K562 (cell line): Measurements from ENCODE around the gene PRRT1. TPM values are rescaled to one million over a fixed set of nuclear protein-coding genes. Genes with fewer than 3 reads are reported as not detected.
A peak's percentile ranks its signal among the peaks of the same experiment; 100 is the strongest.

Source experiments
- ATAC-seq: fragments of 200-7000 bp; cut with Tn5 transposase; 3 replicates; pipeline ENCODE4 v1.9.1; 2020; ENCODE audit warnings: moderate library complexity
- BruUV-seq: library from RNA; stranded (reverse); fragments of 400-500 nt; replicated peaks from 2 replicates; lab custom pipeline; 2021; lab: Mats Ljungman, UMichigan
- CTCF ChIA-PET: fragments of 300-600 bp; formaldehyde crosslinking; extraction: SDS; loops from one replicate; lab custom pipeline; 2021; ENCODE audit warnings: low intra/inter-chr PET ratio; lab: Yijun Ruan, JAX
- POLR2A ChIA-PET: fragments of 300-600, 350-650 bp; sonication (Branson Sonifier 250); formaldehyde crosslinking; extraction: SDS; loops from one replicate; lab custom pipeline; 2021; ENCODE audit warnings: antibody characterized with exemption, inconsistent platforms; lab: Yijun Ruan, JAX
- DNase-seq, 4 experiments: peaks; one replicate each; pipeline versions ENCODE4 v3.0.0 to v3.0.0-alpha.2; 2011 to 2018; ENCODE audit warnings: low spot score in 3 of 4, mixed read lengths in 3 of 4; ENCODE audit errors: extremely low read depth in 1 of 4
- FAIRE-seq: peaks from 2 replicates; lab custom pipeline; 2011; peaks lifted over from hg19 to GRCh38; lab: Jason Lieb, UNC
- H2AFZ ChIP-seq: 2 replicates; pipeline ENCODE4 v1.6.0; 2011; ENCODE audit warnings: low read depth, low read length, control low read depth, inconsistent platforms
- H3K27ac ChIP-seq: fragments of 200-600 bp; 3 replicates; pipeline ENCODE4 v1.8.0; 2011; ENCODE audit warnings: low read depth, mild to moderate bottlenecking, control low read depth, inconsistent platforms, low read length, moderate library complexity, mixed read lengths; ENCODE audit errors: extremely low read depth
- H3K27me3 ChIP-seq, 2 experiments: fragments of 300-600 bp in 1 of 2; 2 replicates in 1 of 2; 3 replicates in 1 of 2; pipeline versions ENCODE4 v1.6.0 to v1.8.0; 2011; ENCODE audit warnings: inconsistent platforms in 2 of 2, low read length in 2 of 2, mild to moderate bottlenecking in 1 of 2, mixed read lengths in 1 of 2, moderate library complexity in 1 of 2; ENCODE audit not compliant: control insufficient read depth in 2 of 2, insufficient read depth in 2 of 2
- H3K36me3 ChIP-seq: fragments of 300-600 bp; 3 replicates; pipeline ENCODE4 v1.8.0; 2011; ENCODE audit warnings: mild to moderate bottlenecking, low read length, inconsistent platforms; ENCODE audit not compliant: control insufficient read depth, insufficient read depth
- H3K4me1 ChIP-seq, 2 experiments: fragments of 200-600 bp in 1 of 2; replicated peaks in 1 of 2; 2 replicates in 1 of 2; 3 replicates in 1 of 2; pipeline versions ENCODE4 v1.5.1 to v1.8.0; 2011; ENCODE audit warnings: inconsistent platforms in 2 of 2, low read length in 2 of 2, mild to moderate bottlenecking in 1 of 2, mixed read lengths in 1 of 2, moderate library complexity in 1 of 2; ENCODE audit not compliant: control insufficient read depth in 2 of 2, insufficient read depth in 2 of 2
- H3K4me2 ChIP-seq: 2 replicates; pipeline ENCODE4 v1.6.1; 2011; ENCODE audit warnings: low read length, control low read depth, inconsistent platforms, mixed read lengths; ENCODE audit not compliant: insufficient read depth
- H3K4me3 ChIP-seq: fragments of 200-600 bp; sonication (generic), shearing (Covaris generic); 2 replicates; pipeline ENCODE4 v1.5.1; 2016; ENCODE audit warnings: control low read depth, inconsistent platforms
- H3K79me2 ChIP-seq: fragments of 200-600 bp; 3 replicates; pipeline ENCODE4 v1.8.0; 2011; ENCODE audit warnings: low read length, inconsistent platforms; ENCODE audit not compliant: control insufficient read depth, insufficient read depth
- H3K9ac ChIP-seq, 2 experiments: 2 replicates each; pipeline versions ENCODE4 v1.6.0 to v1.6.1; 2011; ENCODE audit warnings: low read depth in 2 of 2, low read length in 2 of 2, control low read depth in 1 of 2, inconsistent platforms in 1 of 2, mild to moderate bottlenecking in 1 of 2, mixed read lengths in 1 of 2; ENCODE audit not compliant: insufficient read depth in 1 of 2
- H3K9me1 ChIP-seq: one replicate; pipeline ENCODE4 v1.6.0; 2011; ENCODE audit warnings: inconsistent platforms, mild to moderate bottlenecking, low read length, moderate library complexity; ENCODE audit not compliant: control insufficient read depth, insufficient read depth
- H3K9me3 ChIP-seq: replicated peaks from 2 replicates; pipeline ENCODE4 v1.5.1; 2011; ENCODE audit warnings: low read depth, low read length, inconsistent platforms; ENCODE audit not compliant: control insufficient read depth, insufficient read depth
- H4K20me1 ChIP-seq: replicated peaks from 2 replicates; pipeline ENCODE4 v1.6.1; 2011; ENCODE audit warnings: low read length, inconsistent platforms, mixed read lengths; ENCODE audit not compliant: control insufficient read depth, insufficient read depth
- AFF1 ChIP-seq, 2 experiments: fragments of 450-650 bp; IDR thresholded peaks; 2 replicates each; pipeline ENCODE4 v1.6.1; 2018; ENCODE audit warnings: mild to moderate bottlenecking in 2 of 2, low read depth in 1 of 2; ENCODE audit not compliant: partially characterized antibody in 2 of 2
- CHD4 ChIP-seq: fragments of 200-600 bp; sonication (generic); IDR thresholded peaks from 3 replicates; pipeline ENCODE4 v1.6.1; 2012; ENCODE audit warnings: low read depth, mild to moderate bottlenecking, mixed read lengths, low read length, inconsistent platforms; ENCODE audit not compliant: insufficient read depth, insufficient replicate concordance, poor library complexity, severe bottlenecking
- CTCF ChIP-seq, 3 experiments: IDR thresholded peaks in 2 of 3; conservative IDR thresholded peaks in 1 of 3; 2 replicates each; pipeline ENCODE4 v1.5.1; 2011 to 2012; ENCODE audit warnings: low read length in 3 of 3, mild to moderate bottlenecking in 3 of 3, control low read depth in 2 of 3, improper control_type of control experiment in 1 of 3, inconsistent platforms in 1 of 3, low read depth in 1 of 3, mixed read lengths in 1 of 3, moderate library complexity in 1 of 3; ENCODE audit not compliant: insufficient read depth in 2 of 3
- ETV1 ChIP-seq: fragments of 450-650 bp; conservative IDR thresholded peaks from 2 replicates; pipeline ENCODE4 v1.6.1; 2016; ENCODE audit warnings: missing genetic modification characterization, control low read depth, low read depth, missing compliant biosample characterization
- MYC ChIP-seq, 2 experiments: fragments of 250-450 bp in 1 of 2; sonication (Bioruptor Pico) in 1 of 2; IDR thresholded peaks; 2 replicates each; pipeline versions ENCODE4 v1.5.1 to v1.6.1; 2012 to 2021; ENCODE audit warnings: low read depth in 2 of 2, borderline replicate concordance in 1 of 2, improper control_type of control experiment in 1 of 2, low read length in 1 of 2, mild to moderate bottlenecking in 1 of 2, moderate library complexity in 1 of 2
- POLR2G ChIP-seq: fragments of 200-400 bp; formaldehyde crosslinking; IDR thresholded peaks from 2 replicates; pipeline ENCODE4 v1.6.1; 2017; ENCODE audit warnings: low read depth, mild to moderate bottlenecking, antibody characterized with exemption, low read length, moderate library complexity
- RBFOX2 ChIP-seq: fragments of 200-400 bp; formaldehyde crosslinking; IDR thresholded peaks from 2 replicates; pipeline ENCODE4 v1.6.1; 2017; ENCODE audit warnings: low read depth, mild to moderate bottlenecking, low read length, moderate library complexity
- ZNF280B ChIP-seq: fragments of 250-450 bp; sonication (Bioruptor Pico); IDR thresholded peaks from 2 replicates; pipeline ENCODE4 v1.5.1; 2021; ENCODE audit warnings: mild to moderate bottlenecking
- WGBS: fragments of 100-300 bp; shearing (Covaris generic); methylation state at CpG from one replicate; pipeline ENCODE4 v1.1.6; 2016; ENCODE audit warnings: low coverage, mixed read lengths; ENCODE audit not compliant: insufficient coverage; ENCODE audit errors: missing lambda C conversion rate; 5-methylcytosine and 5-hydroxymethylcytosine counted together
- in situ Hi-C: fragments of 300-500 bp; cut with MboI; formaldehyde crosslinking; loops from 4 replicates; pipeline ENCODE4 v1.15.0; 2018; ENCODE audit warnings: inconsistent platforms, mixed read lengths
- intact Hi-C: fragments of 100-400 bp; cut with micrococcal nuclease; formaldehyde crosslinking; loops from 2 replicates; pipeline ENCODE4 v1.14.2; 2022
- polyA plus RNA-seq, 8 experiments: library from polyadenylated mRNA; depleted of rRNA in 4 of 8; stranded (reverse) in 5 of 8; unstranded in 3 of 8; fragments of >200 nt; fragmentation: Nextera tagmentation in 2 of 8; fragmentation: Illumina TruSeq in 1 of 8; extraction: Ambion mirVana in 2 of 8; extraction: Trizol in 1 of 8; gene quantifications; 2 replicates each; pipeline versions ENCODE4 v1.2.1 to v1.2.3, GENCODE V29; 2011 to 2014; ENCODE audit warnings: inconsistent platforms in 1 of 8, missing spikeins in 1 of 8
- total RNA-seq, 7 experiments: library from RNA; depleted of rRNA in 6 of 7; stranded (reverse); fragments of >200 nt in 6 of 7; fragmentation: Illumina TruSeq in 2 of 7; extraction: Trizol in 2 of 7; gene quantifications; 2 replicates each; pipeline versions ENCODE4 v1.2.1 to v1.2.3, GENCODE V29; 2011 to 2021; ENCODE audit warnings: low replicate concordance in 1 of 7

The PRRT1 gene
- total and polyA plus RNA-seq, 9 of the 15 experiments (the other 6 are each of a cell fraction or from before 2014, with no cell fraction given), result 0.14 to 3.5 (median 0.41) TPM

- TF ChIP-seq AFF1 (IDR thresholded peaks at IDR 0.05; ENCODE audit: low read depth in 1 of 2, partially characterized antibody in 2 of 2), result peak in 1 of 2 experiments; percentile 12
- no peak; the same call in 1 of the 2 replicates for TF ChIP-seq MYC (IDR thresholded peaks at IDR 0.05; ENCODE audit: low read depth, low read length)
- TF ChIP-seq MYC (CRISPR knock-in tag; IDR thresholded peaks at IDR 0.05; ENCODE audit: borderline replicate concordance, low read depth), result peak; percentile 69; the same call in 1 of the 2 replicates
These were observed 32.7 kb downstream of the PRRT1 start (continued) for GRCh38 chr6:32118782-32119628.

GRCh38 chr6:32117461-32117860 lies 34.3 kb downstream of the PRRT1 start:
- Histone ChIP-seq H3K27ac (no peak overlapping the region), H3K4me3 (no peak overlapping the region), H4K20me1 (no peaks in the 10 kb centered on the region), H3K4me1 (peaks cover 7 to 12% of the 10 kb centered on the region in 2 experiments; a peak in 4 of 5 replicates), H3K4me2 (no peak overlapping the region), H2AFZ (no peak overlapping the region), H3K36me3 (peaks cover 60% of the 10 kb centered on the region), H3K79me2 (no peaks in the 10 kb centered on the region), H3K27me3 (no peaks in the 10 kb centered on the region), H3K9ac (peak overlapping the region in 1 of 2 experiments; percentile 24; a peak in 1 of 4 replicates), H3K9me1 (peaks cover 3% of the 10 kb centered on the region), H3K9me3 (no peaks in the 10 kb centered on the region)
- CTCF ChIA-PET, result interaction anchor here (0.8 to 1.9 kb wide), 3 partner anchors 30 to 77 kb away, joined by 3 to 8 read pairs (median 6); no protein-coding TSS in a partner anchor
- BruUV-seq, result no TSS peak
- ATAC-seq (no peak), FAIRE-seq (no peak), DNase-seq (no peak)
- WGBS, result 91% methylated on average over 9 of the region's 9 CpGs
- intact Hi-C loops, result loop anchor here (5.0 to 10.0 kb wide), 3 partner anchors 50 to 297 kb away; partner anchors contain the start of gene ZBTB12
- in situ Hi-C loops, result no loop called here
- POLR2A ChIA-PET, result interaction anchor here (0.6 to 4.6 kb wide), 7 partner anchors 8 to 280 kb away, joined by 3 to 25 read pairs (median 4); partner anchors contain the start of genes FKBPL and TNXB
- 0 out of 2 replicates have a peak, but pooled peaks have one; percentile 32 for TF ChIP-seq RBFOX2
- 0 out of 6 replicates have a peak, but pooled peaks of 1 of the 3 experiments have one; percentile 2 for TF ChIP-seq CTCF (IDR thresholded peaks at IDR 0.05 in 2 of 3, conservative IDR thresholded peaks at IDR 0.05 in 1 of 3; ENCODE audit: insufficient read depth in 2 of 3, low read depth in 1 of 3, low read length in 3 of 3)
- TF ChIP-seq POLR2G, result peak; percentile 36; the same call in 1 of the 2 replicates
- no peak for TF ChIP-seq ETV1 (tag)
- no peak for TF ChIP-seq CHD4
- no peak for TF ChIP-seq ZNF280B (CRISPR knock-in tag)
